HG03432 (cell line): Measurements from ENCODE around the gene GPR3.
"Not testable (repeated sequence)": the region's sequence is repeated elsewhere in the genome, so short reads cannot be mapped to it uniquely, and the experiment has no call there.

Experiments
- ATAC-seq: cut with Tn5 transposase; IDR thresholded peaks from one replicate; pipeline ENCODE4 v1.9.1; 2021; ENCODE audit warnings: mild to moderate bottlenecking, moderate library complexity; ENCODE audit not compliant: unreplicated experiment

The GPR3 gene

DNA sequence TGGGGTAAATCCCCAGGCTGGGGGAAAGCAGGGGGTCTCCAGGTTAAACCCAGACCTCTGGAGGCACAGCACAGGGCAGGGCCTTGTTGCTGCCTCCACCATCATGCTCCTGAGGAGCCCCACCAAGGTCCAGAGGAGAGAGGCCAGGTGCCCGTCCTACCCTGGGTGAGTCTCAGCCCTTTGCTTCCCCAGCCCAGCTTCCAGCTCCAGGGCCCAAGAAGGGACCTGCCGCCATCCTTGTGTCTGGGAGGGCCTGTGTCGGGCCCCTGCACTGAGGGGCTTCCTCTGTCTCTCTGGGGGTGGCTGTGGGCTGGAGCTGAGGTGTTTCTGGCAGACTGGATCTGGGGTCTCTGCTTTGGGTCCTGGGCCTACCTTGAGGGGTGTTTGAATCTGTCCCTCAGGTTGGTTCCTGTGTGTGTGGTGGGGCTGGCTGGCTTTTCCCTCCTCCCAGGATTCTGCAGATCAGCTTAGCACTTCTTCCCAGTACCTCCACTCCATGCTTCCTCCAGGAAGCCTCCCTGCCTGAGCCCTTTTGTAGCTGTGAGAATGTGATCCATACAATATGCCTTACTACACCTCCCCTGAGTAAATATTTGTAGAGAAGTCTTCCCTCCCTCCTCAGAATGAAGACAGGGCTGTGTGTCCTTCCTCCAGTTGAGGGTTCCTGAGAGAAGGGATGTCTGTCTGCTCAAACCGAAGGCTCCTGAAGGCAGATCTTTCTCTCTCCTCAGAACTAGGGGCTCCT, 6.2 kb downstream of the GPR3 start:
- ATAC-seq, result no peak

DNA sequence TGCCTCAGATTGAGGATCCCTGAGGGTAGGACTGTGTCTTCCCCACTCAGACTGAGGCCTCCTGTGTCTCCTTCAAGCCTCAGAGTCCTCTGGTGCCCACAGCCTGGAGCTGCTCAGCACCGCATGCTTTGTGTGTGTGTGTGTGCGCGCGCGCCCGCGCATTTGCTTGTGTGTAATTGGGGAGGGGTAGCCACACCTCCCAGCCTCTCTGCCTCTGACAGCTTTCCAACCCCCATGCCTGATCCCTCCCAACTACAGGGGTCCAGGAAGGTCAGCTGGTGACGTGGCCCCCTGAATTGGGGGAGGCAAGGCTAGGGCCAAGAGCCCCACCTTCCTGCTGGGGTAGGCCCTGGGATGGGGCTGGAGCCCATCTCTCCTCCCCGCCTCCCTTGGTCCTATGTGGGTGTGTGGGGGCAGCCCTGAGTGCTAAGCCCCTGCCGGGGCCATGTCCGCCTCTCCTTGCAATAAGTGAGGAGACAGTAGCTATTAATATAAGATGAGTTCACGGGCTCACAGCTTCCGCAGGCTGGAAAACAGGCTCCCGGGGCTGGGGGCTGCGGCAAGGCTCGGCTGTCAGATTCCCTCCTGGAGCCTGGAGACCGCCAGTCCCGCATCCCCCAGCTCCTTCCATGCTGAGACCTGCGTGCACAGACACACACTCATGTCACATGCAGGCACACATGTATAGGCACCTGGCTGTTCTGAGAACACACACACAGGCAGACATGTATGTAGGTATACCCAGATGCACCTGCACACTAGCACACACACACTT, 7.0 kb downstream of the GPR3 start:
- ATAC-seq, result no peak

DNA sequence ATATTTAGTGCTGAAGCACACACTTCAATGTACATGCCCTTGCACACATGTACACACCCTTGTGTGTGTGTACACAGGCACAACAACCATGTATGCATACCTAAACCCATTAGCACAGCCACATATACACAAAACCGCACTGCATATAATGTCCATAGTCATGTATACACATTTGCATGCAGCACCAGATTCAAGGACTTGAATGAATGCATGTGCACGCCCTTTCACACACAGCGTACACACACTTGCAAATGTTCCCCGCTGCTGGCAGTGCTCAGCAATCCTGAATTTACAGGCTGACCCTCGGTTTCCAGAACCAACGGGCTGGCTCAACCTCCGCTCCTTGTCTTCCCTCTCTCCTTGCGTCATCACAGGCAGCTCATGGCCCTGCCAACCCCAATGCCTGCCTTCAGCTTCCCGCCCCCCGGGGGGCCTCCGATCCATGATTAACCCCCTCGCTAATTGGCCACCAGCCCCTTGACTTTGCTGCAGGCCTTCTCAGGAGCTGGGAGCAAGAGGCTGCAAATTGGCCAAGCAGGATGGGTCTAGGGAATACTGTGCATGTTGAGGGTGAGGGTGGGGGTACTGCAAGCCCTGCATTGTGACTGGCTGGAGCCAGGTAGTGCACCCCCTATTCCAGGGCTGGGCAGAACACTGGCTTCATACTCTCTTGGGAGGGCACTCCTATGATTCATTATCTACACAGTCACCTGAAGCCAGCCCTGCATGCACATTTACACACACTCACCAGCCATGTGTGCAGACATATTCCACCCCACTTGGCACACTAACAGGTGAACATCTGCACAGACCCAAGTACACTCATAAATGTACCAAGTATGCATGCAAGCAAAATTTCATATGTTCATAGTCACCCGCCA, 7.9 kb downstream of the GPR3 start:
- no peak for ATAC-seq

DNA sequence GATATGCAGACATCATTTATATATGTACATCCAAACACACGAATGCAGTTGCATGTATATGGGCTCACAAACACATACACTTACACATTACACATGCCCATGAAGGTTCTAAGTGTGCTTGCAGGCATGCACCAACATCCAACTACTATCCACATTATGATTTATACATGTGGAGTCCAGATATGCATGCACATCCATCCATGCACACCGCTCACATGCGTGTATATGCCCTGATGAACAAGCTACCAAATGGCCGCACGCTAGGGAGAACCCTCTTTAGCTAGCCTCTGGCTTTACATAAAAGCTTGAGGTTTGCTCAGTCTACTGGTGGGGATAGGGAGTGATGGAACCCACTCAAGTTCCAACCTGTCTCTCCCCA, 8.5 kb downstream of the GPR3 start:
- ATAC-seq, result no peak

DNA sequence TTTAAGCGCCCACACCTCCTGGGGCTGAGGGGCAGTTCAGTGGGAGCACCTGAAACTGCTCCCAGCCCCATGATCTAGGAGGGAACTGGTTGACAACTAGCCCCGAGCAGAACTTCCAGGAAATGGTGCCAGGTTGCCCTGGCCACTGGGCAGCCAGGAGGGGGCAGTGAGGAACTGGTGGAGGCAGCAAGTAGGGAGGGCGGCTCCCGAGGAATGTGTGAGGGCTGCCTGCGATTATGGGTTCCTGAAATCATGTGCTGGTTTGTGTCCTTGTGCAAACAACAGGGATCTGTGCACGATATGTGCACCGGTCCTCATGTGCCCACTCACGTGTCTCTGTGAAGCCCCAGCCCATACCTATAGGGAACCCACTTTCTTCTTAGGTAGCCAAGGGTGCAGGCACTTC, 9.9 kb downstream of the GPR3 start:
- no peak for ATAC-seq

DNA sequence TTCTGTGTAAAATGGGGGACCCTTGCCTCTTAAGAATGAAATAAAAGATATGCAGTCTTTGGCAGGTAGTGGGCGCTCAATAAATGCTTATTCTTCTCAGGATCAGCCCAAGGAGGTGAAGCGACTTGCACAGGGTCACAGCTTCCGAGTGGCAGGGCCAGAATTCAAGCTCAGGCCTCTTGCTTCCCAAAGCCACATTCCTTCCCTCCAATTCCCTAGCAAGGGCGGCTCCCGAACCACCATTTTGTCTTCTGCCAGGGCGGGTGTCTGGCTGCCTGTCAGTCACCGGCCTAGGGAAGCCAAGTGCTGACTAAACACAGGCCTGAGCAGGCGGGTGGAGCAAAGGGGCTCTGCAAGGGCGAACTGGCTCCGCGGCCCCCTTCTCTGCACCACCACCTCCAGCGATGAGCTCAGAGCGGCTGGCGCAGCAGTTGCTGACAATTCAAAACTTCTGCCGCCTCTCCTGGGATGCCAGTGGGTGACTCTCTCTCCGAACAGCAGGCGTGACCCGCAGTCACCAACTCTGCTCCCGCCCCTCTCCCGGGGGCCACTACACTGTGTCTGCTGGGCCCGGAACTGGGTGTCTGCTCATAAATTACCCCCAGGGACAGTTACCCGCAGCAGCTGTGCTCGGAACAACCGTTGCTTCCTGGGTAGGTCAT, 10.8 kb downstream of the GPR3 start:
- peak; percentile 66 for ATAC-seq

DNA sequence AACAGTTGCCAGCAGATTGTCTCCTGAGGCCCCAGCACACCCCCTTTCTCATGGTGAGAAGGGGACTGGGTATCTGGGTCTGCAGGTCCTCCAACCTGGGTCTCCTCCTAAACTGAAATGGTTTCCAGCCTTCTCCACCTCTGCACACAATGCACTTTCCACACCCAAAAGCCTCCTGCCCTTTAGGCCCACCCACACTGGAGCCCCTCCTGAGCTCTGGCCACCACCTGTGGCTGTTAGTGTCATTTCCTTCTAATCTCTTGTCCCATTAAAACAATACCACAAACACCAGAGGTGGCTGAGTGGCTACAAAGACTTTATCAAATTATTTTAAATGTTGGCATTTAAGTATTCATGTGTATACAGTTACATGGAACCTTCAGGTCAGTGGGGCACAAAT, 11.5 kb downstream of the GPR3 start:
- peak; percentile 10 for ATAC-seq

DNA sequence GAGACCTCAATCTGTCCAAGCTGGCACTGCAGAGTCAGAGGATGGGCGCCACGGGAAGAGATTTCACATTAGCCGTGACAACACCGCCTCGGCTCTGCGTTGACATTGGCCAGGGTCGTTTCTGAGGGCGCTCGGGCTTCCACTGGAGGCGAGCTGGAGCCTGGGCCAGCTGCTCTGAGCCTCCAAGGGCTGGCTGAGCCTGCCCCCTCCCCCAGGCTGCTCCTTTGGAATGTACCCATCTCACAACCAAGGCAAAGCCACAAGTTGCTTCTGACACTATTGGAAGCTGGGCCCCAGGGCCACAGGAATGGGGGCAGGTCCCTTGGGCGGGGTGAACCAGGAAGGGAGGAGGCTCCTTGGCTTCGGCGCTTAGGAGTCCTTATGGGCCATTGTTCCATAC, 12.7 kb downstream of the GPR3 start:
- ATAC-seq, result no peak

DNA sequence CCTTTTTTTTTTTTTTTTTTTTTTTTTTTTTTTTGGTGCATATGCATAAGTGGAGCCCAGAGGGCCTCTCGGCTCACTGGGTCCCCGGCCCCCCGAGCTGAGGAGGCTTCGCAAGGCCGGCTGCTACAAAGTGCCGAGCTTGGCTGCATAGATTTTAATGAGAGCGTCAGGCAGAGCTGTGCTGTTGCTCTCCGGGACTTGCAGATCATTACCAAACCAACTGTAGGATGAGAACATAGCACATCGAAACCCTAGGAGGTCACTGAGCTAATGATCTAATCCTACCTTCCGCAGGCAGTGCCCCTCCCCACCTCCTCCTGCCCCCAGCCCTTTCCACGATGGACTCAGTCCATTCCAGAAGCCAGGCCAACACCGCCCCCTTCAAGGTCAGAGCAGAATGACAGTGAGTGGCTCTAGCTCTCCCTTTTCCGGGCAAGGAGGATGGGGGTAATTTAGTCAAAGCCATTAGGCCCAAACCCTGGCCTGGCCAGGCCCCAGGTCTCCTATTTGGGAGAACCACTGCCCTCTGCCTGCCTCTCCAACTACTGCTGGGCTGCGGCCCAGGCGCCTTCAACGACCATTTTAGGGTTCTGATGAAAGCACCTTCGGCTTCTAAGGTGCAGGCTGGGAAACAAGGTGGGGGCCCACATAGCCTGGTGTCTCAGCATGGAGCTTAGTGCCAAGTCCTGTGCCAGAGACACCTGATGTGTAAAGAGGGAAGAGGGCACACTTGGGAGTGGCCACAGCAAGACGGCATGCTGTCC, 13.4 kb downstream of the GPR3 start:
- not testable (repeated sequence) for ATAC-seq

DNA sequence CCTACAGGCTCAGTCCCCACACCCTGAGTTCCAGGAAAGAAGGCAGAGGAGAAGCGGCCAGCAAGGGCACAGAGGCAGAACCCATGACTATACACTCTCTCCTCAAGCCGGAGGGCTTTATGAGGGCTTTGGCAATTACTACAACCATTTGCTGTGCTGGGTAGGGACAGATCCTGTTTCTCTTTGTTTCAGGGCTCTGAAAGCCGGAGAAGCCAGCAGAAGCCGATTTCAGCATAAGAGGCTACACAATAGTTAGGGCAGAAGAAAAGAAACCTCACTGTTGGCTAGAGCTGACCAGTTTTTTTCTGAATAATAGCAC, 13.9 kb downstream of the GPR3 start:
- ATAC-seq, result no peak

DNA sequence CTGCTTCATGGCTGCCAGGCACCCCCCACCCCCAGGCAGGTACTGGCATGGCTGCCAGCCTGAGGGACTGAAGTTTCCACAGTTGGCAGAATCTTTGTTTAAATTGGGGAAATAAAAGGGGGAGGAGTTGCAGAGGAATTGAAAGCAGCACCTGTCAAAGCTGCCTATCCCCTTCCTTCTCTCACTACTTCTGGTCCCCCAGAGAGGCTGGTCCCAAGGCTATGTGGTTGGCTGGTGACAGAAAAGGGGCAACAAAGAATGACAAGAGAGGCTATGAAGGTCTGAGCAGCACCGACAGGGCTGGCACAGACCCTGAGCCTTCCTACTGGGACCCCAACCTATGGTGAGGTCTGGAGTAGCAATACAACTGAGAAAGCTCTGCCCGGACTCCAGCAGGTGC, 14.4 kb downstream of the GPR3 start:
- not testable (repeated sequence) for ATAC-seq

DNA sequence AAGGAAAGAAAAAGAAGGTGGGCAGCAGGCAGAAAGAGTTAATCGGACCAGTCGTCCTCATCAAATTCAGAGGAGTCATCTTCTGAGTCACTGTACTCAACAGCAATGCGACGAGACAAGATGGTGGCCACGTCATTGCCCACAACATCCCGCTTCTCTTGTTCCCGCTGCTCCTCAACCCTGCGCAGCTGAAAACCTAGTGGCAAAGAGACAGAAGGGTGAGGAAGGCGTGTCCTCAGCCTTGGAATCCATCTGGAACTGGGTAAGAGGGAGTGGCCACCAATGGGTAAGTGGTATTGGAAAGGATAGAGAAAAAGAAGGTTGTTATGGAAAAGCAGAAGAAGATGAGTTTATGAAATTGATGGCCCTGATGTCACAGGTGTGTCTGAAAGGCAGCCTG, 15.7 kb downstream of the GPR3 start:
- ATAC-seq, result no peak

DNA sequence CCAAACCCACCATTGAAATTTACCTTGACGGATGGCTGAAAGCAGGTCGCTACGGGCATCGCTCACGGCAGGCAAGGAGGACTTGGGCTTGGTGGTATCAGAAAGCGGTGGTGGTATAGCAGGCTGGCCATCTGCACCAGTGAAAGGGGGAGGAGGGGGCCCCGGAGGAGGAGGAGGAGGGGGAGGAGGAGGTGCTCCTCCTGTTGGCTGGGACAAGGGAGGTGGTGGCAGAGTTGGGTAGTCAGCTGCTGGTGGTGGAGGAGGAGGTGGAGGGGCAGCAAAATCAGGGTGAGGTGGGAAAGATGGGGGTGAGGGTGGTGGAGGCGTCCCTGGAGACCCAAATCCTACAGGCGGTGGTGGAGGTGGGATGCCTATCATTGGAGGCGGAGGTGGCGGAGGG, 17.2 kb downstream of the GPR3 start:
- ATAC-seq, result no peak

DNA sequence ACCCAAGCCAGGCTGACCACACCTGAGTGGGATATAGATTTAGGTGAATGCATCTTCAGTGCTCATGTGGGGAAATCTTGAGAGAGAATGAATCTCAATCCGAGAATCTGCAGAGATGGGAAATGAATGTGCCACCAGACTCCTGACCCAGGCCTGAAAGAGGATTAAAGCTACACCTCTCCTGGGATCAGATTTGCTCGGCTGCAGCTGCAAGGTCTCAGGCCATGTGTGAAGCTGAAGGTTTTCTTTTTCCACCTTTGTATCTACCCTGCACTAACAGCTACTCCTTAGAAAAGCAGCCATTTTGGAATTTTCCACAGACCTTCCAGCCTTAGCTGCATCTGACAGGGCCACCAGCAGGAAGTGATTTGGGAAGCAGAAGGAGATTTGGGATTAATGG, 18.3 kb downstream of the GPR3 start:
- ATAC-seq, result no peak

DNA sequence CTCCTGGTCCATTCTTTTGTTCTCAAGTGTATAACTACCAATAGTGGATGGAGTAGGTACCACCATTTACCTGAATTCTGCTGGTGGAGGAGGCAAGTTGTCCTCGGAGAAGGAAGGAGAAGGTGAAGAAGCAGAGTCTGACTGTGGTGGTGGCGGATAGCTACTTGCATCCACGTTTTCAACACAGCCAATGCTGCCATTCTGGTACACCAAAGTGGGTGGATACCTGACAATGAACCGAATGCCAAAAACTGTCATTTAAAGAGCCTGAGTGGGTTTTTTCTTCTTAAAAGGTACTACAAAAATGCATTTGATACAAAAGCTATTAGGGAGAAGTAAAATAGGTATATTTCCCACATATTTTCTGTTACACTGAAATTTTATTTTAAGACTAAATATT, 20.1 kb downstream of the GPR3 start:
- ATAC-seq, result no peak

DNA sequence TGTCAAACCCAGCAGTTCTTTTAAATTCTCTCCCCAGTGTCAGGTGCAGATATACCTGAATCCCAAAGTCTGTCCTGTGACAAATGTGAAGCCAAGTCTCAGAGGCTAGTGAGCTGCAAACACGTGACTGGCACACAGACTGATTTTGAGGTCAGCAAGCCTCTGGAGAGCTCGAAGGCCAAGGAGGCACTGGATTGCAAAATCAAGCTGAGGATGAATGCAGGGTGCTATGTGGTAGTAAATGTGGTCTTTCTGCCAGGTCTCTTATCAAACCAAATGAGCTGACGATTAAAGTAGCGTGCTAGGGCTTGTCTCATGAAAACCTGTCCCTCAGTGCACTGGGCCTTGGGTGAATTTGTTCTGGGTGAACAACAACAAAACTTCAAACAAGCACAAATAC, 20.6 kb downstream of the GPR3 start:
- ATAC-seq, result no peak

DNA sequence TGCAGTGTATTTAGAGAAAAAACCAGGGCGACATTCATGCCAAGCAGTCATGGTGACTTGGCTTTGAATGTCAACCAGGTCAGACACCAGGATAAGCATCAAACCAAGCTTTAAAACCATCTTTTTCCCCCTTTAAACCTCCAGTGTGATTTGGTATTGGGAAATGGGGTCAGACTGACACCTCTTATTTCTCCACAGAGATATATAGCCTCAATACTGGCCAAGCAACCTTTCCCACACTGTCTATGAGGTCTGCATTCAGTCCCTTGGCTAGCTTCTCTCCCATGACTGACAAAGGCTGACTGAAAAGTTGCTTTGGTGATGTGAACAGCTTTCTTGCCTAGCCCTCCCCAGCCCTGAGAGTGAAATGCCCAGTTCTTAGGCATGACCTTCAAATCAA, 21.7 kb downstream of the GPR3 start:
- ATAC-seq, result no peak

DNA sequence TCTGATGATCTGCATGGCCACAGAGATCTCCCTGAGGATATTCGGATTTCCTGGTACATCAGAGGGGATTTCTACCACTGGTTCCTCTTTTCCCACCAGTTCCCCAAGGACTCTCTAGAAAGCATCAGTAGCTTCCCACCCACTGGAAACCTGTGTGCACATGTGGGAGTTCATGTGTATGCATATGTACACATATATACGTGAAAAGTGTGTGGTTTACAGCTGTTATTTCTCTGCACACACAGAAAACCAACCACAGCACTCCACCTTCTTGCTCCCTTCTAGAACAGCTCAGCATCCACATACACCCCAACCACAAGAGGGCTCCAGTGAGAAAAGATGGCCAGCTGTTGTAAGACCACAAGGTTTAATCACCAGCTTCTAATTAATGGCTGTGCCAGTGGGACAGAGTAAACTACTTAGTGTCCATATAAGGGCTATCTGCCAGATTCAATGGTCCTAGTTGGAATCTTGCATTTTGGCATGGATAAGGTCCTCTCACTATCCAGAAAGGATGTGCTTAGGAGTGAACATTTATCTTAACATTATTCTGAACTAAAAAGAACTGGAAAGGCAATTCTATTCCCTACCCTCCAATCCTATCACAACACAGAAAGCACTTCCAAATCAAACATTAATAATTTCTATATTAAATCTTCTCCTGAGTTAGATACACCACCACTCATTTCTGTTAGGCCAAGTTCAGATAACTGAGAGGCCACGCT, 24.1 kb downstream of the GPR3 start:
- ATAC-seq, result no peak

DNA sequence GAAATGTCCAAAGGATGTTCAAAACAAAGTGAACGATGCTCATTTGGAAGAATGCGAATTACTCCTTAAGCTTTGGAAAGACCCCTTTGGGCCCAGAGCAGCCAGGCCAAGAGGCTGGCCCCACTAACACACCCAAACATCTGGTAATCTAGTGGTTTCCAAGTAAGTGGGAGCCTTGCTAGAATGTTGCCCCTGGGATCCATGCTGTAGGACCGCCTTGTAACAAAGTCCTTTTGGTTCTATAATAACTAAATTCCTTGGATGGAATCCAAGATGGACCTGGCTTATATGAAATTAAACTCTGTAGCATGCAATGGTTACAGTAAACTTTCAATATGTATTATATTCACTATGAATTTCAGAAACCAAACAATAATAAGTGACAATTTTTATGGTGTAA, 25.3 kb downstream of the GPR3 start:
- ATAC-seq, result no peak
